ENCODE measurements around the gene IL1B.

- TF ChIP-seq ZNF274 (IDR thresholded peaks at IDR 0.05; ENCODE audit: low read depth, low read length) (no peak), YY1 (IDR thresholded peaks at IDR 0.05; ENCODE audit: insufficient read depth, insufficient read length) (no peak), SUZ12 (IDR thresholded peaks at IDR 0.05; ENCODE audit: extremely low read depth, insufficient read depth, insufficient read length) (no peak)
Measured at GRCh38 chr2:112792419-112792818, 44.2 kb downstream of the IL1B start.
